Measurements from ENCODE around the gene SEMA3G.

SEMA3G gene

GRCh38 chr3:52451237-52452083 lies 6.6 kb upstream of the SEMA3G start:
- no peak for ATAC-seq
- Mint-ChIP-seq H3K27ac (no peak overlapping the region), H3K4me3 (no peak overlapping the region), H3K9me3 (no peaks in the 10 kb centered on the region), H3K4me1 (peaks cover 32% of the 10 kb centered on the region), H3K27me3 (no peaks in the 10 kb centered on the region), H3K36me3 (no peaks in the 10 kb centered on the region)

GRCh38 chr3:52450489-52451236 lies 5.8 kb upstream of the SEMA3G start:
- Mint-ChIP-seq H3K9me3 (no peaks in the 10 kb centered on the region), H3K4me1 (peaks cover 27% of the 10 kb centered on the region), H3K27ac (no peak overlapping the region), H3K36me3 (no peaks in the 10 kb centered on the region), H3K4me3 (no peak overlapping the region), H3K27me3 (no peaks in the 10 kb centered on the region)
- ATAC-seq = no peak

DNA sequence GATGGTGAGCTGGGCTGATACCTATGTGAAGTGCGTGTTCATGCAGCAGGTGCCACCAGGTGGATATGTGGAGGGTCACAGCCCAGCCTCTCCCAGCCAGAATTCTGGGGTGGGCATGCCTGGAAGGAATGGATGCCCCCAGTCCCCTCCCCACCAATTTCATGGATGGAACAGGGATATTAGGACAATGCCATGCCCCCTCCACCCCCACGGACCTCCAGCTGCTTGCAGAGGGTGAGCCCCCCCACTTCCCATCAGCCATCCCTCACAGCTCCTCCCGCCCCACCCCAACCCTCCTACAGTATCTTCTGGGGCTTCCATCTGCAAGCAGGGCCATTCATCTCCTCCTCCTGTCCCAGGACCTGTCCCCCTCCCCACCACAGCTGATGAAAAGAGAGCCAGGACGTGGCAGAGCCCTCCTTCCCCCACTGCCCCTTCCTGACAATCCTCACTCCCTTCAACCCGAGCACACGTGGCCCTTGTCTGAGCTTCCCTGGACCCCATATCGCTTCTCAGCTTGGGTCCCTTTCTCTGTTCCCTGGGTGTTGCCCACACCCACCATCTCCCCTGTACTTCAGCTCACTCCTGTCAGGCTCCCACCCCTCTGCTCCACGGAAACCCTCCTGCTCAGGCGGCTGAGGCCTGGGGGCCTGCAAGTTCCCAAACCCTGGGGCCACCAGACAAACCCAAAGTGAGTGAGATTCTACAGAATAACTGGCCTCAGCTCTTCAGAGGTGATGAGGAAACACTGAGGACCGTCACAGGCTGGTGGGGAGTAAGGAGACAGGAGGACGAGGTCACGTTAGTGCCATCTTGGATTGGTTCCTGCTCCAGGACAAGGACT lies 2.8 kb upstream of the SEMA3G start:
- Mint-ChIP-seq H3K9me3 (no peaks in the 10 kb centered on the region), H3K4me1 (peaks cover 19% of the 10 kb centered on the region), H3K4me3 (no peak overlapping the region), H3K27me3 (no peaks in the 10 kb centered on the region), H3K36me3 (no peaks in the 10 kb centered on the region), H3K27ac (no peak overlapping the region)
- no peak for ATAC-seq

- Mint-ChIP-seq H3K27me3 (no peaks in the 10 kb centered on the region), H3K4me3 (no peak overlapping the region), H3K4me1 (peaks cover 19% of the 10 kb centered on the region), H3K36me3 (no peaks in the 10 kb centered on the region), H3K27ac (no peak overlapping the region), H3K9me3 (no peaks in the 10 kb centered on the region)
- ATAC-seq = peak; percentile 59
Observed at GRCh38 chr3:52446631-52447511, 2.0 kb upstream of the SEMA3G start.

- H3K4me3 Mint-ChIP-seq = no peak overlapping the region
Observed at GRCh38 chr3:52446042-52446441, 1.1 kb upstream of the SEMA3G start.

DNA sequence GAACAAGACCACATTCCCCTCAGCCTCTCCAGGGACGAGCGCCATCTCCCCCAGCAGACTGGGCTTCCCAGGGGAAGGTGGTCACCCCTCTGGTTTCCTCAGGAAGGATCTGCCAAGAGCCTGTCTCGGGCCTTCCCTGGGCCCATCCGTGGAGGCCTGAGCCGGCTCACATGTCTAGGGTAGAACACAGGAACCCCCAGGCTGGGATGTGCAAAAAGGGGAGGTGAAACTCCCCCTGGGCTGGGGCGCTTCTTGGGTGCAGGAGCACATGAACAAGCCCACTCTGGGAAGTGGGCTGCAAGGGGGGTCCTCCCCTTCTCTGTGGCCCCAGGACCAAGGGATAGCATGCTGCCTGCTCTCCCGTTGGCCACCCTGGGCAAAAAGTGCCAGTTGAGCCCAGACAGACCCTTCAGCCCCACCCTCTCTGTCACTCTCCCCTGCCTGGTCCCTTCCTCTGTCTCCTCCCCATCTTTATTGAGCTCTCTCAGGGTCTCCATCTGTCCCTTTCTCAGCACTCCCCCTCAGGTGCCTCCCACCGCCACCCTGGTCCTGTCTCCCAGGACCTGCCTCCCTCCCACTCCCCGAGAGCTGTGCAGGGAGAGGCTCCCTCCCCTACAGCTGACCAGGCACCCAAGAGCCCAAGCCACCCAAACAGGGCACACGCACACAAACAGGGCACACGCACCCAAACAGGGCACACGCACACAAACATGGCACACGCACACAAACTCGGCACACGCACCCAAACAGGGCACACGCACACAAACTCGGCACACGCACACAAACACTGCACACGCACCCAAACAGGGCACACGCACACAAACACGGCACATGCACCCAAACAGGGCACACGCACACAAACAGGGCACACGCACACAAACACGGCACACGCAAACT lies 864 bp downstream of the SEMA3G start:
- no peaks in the 10 kb centered on the region for H3K36me3 Mint-ChIP-seq
- no peak overlapping the region for H3K4me3 Mint-ChIP-seq

More at GRCh38 chr3:52446042-52446441, 1.1 kb upstream of the SEMA3G start:
- Mint-ChIP-seq H3K9me3 (no peaks in the 10 kb centered on the region), H3K4me1 (peaks cover 19% of the 10 kb centered on the region), H3K27ac (peak overlapping the region; percentile 74), H3K36me3 (no peaks in the 10 kb centered on the region), H3K27me3 (no peaks in the 10 kb centered on the region)
- no peak for ATAC-seq

GRCh38 chr3:52443268-52443610 lies 1.7 kb downstream of the SEMA3G start:
- no peaks in the 10 kb centered on the region for H3K9me3 Mint-ChIP-seq
- H3K36me3 Mint-ChIP-seq = no peaks in the 10 kb centered on the region

More for the DNA sequence above, 864 bp downstream of the SEMA3G start:
- ATAC-seq = no peak
- Mint-ChIP-seq H3K9me3 (no peaks in the 10 kb centered on the region), H3K27ac (no peak overlapping the region), H3K27me3 (no peaks in the 10 kb centered on the region), H3K4me1 (peaks cover 19% of the 10 kb centered on the region)

GRCh38 chr3:52442409-52443267 lies 2.3 kb downstream of the SEMA3G start:
- Mint-ChIP-seq H3K36me3 (no peaks in the 10 kb centered on the region), H3K27ac (no peak overlapping the region), H3K4me3 (no peak overlapping the region), H3K4me1 (peaks cover 19% of the 10 kb centered on the region), H3K9me3 (no peaks in the 10 kb centered on the region), H3K27me3 (no peaks in the 10 kb centered on the region)
- no peak for ATAC-seq

More at GRCh38 chr3:52443268-52443610, 1.7 kb downstream of the SEMA3G start:
- no peaks in the 10 kb centered on the region for H3K27me3 Mint-ChIP-seq
- H3K27ac Mint-ChIP-seq = no peak overlapping the region
- H3K4me1 Mint-ChIP-seq = peaks cover 19% of the 10 kb centered on the region
- no peak overlapping the region for H3K4me3 Mint-ChIP-seq
- ATAC-seq = no peak

DNA sequence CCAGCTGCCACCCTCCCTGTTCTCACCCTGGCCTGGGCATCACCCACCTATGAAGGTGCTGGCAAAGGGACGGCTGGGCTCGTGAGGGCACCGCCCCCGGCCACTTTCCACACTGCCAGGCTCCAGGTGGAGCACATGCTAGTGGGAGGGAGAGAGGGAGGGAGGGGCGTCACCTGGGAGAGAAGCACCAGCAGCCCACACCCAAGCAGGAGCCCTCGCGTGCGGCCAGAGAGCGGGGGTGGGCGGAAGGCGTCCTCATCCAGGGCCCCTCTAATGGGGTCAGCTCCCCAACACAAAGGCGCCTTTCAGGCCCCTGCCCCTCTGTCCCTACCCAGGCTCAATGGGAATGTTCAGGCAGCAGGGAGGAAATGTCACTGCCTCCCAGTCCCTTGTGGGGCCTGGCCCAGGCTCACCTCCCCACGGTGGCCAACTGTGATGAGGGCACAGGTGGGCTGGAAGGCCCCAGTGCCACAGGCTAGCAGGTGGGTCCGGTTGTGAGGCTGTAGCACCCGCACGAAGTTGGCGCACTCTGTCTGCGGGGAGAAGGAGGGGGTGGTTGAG lies 3.1 kb downstream of the SEMA3G start:
- no peaks in the 10 kb centered on the region for H3K27me3 Mint-ChIP-seq
- no peak overlapping the region for H3K4me3 Mint-ChIP-seq
- no peaks in the 10 kb centered on the region for H3K36me3 Mint-ChIP-seq
- no peak overlapping the region for H3K27ac Mint-ChIP-seq
- H3K9me3 Mint-ChIP-seq = no peaks in the 10 kb centered on the region
- no peak for ATAC-seq
- H3K4me1 Mint-ChIP-seq = peaks cover 14% of the 10 kb centered on the region

- H3K36me3 Mint-ChIP-seq = no peaks in the 10 kb centered on the region
- no peak overlapping the region for H3K4me3 Mint-ChIP-seq
- H3K27ac Mint-ChIP-seq = no peak overlapping the region
- peaks cover 1% of the 10 kb centered on the region for H3K27me3 Mint-ChIP-seq
- peaks cover 11% of the 10 kb centered on the region for H3K4me1 Mint-ChIP-seq
- ATAC-seq = no peak
- no peaks in the 10 kb centered on the region for H3K9me3 Mint-ChIP-seq
Observed at GRCh38 chr3:52441091-52441771, 3.7 kb downstream of the SEMA3G start.

- Mint-ChIP-seq H3K27ac (no peak overlapping the region), H3K9me3 (no peaks in the 10 kb centered on the region), H3K4me3 (no peak overlapping the region), H3K4me1 (peaks cover 9% of the 10 kb centered on the region), H3K36me3 (no peaks in the 10 kb centered on the region), H3K27me3 (peaks cover 7% of the 10 kb centered on the region)
- no peak for ATAC-seq
Observed at GRCh38 chr3:52440671-52441070, 4.2 kb downstream of the SEMA3G start.

- H3K9me3 Mint-ChIP-seq = no peaks in the 10 kb centered on the region
- H3K27me3 Mint-ChIP-seq = peaks cover 8% of the 10 kb centered on the region
- no peak overlapping the region for H3K4me3 Mint-ChIP-seq
- no peak overlapping the region for H3K27ac Mint-ChIP-seq
- ATAC-seq = no peak
- no peaks in the 10 kb centered on the region for H3K36me3 Mint-ChIP-seq
- H3K4me1 Mint-ChIP-seq = peaks cover 4% of the 10 kb centered on the region
Observed at GRCh38 chr3:52440249-52440551, 4.7 kb downstream of the SEMA3G start.
